Neural progenitor cell (in vitro differentiated cells): ENCODE data around the gene ZNF341. TPM values are rescaled to one million over a fixed set of nuclear protein-coding genes. Genes with fewer than 3 reads are reported as not detected.

Experiments
- DNase-seq: peaks from one replicate; pipeline ENCODE4 v3.0.0-alpha.2; 2016; ENCODE audit warnings: low spot score
- H2AFZ ChIP-seq: fragments of 200-600 bp; sonication (generic); replicated peaks from 2 replicates; pipeline ENCODE4 v1.6.1; 2016; ENCODE audit warnings: antibody characterized with exemption
- H3F3A ChIP-seq: fragments of 200-600 bp; sonication (generic); 2 replicates; pipeline ENCODE4 v1.6.1; 2016; ENCODE audit warnings: antibody characterized with exemption, low read depth
- H3K27ac ChIP-seq: fragments of 200-600 bp; sonication (generic); 2 replicates; pipeline ENCODE4 v1.5.1; 2016; ENCODE audit warnings: mild to moderate bottlenecking
- H3K27me3 ChIP-seq: fragments of 200-600 bp; sonication (generic); 2 replicates; pipeline ENCODE4 v1.6.1; 2016; ENCODE audit warnings: mild to moderate bottlenecking, moderate library complexity
- H3K36me3 ChIP-seq: fragments of 200-600 bp; sonication (generic); 2 replicates; pipeline ENCODE4 v1.5.1; 2016
- H3K4me1 ChIP-seq: fragments of 200-600 bp; sonication (generic); 2 replicates; pipeline ENCODE4 v1.6.1; 2016; ENCODE audit warnings: mixed run types
- H3K4me2 ChIP-seq: fragments of 200-600 bp; sonication (generic); 2 replicates; pipeline ENCODE4 v1.6.1; 2016
- H3K4me3 ChIP-seq: fragments of 200-600 bp; sonication (generic); 2 replicates; pipeline ENCODE4 v1.5.1; 2016
- H3K79me2 ChIP-seq: fragments of 200-600 bp; sonication (generic); 2 replicates; pipeline ENCODE4 v1.6.1; 2016; ENCODE audit warnings: low read depth
- H3K9ac ChIP-seq: fragments of 200-600 bp; sonication (generic); 2 replicates; pipeline ENCODE4 v1.6.1; 2016
- H3K9me3 ChIP-seq: fragments of 200-600 bp; sonication (generic); 2 replicates; pipeline ENCODE4 v1.5.1; 2016; ENCODE audit warnings: low read depth
- H4K20me1 ChIP-seq: fragments of 200-600 bp; sonication (generic); 2 replicates; pipeline ENCODE4 v1.6.1; 2016; ENCODE audit warnings: low read depth
- H3K27ac Mint-ChIP-seq: 3 replicates; pipeline ENCODE4 v1.8.0; 2021; ENCODE audit warnings: mixed read lengths
- H3K27me3 Mint-ChIP-seq: 2 replicates; pipeline ENCODE4 v1.8.0; 2022; ENCODE audit warnings: low read depth, mild to moderate bottlenecking, inconsistent platforms, moderate library complexity, mixed read lengths; ENCODE audit not compliant: insufficient read depth
- H3K36me3 Mint-ChIP-seq: 3 replicates; pipeline ENCODE4 v1.8.0; 2021; ENCODE audit warnings: mixed read lengths
- H3K4me1 Mint-ChIP-seq: 3 replicates; pipeline ENCODE4 v1.8.0; 2021; ENCODE audit warnings: mixed read lengths
- H3K4me3 Mint-ChIP-seq: 3 replicates; pipeline ENCODE4 v1.8.0; 2021; ENCODE audit warnings: mild to moderate bottlenecking, moderate library complexity, mixed read lengths
- H3K9me3 Mint-ChIP-seq: 3 replicates; pipeline ENCODE4 v1.8.0; 2020; ENCODE audit warnings: mixed read lengths
- CTCF ChIP-seq: fragments of 200-600 bp; sonication (generic); IDR thresholded peaks from 2 replicates; pipeline ENCODE4 v1.5.1; 2017; ENCODE audit warnings: antibody characterized with exemption, mild to moderate bottlenecking
- EZH2 ChIP-seq: fragments of 200-600 bp; sonication (generic); IDR thresholded peaks from 2 replicates; pipeline ENCODE4 v1.6.1; 2017; ENCODE audit warnings: antibody characterized with exemption, mild to moderate bottlenecking, moderate library complexity
- EZH2phosphoT487 ChIP-seq: fragments of 200-600 bp; sonication (generic); IDR thresholded peaks from 2 replicates; pipeline ENCODE4 v1.6.1; 2017; ENCODE audit warnings: antibody characterized with exemption
- total RNA-seq: library from RNA; depleted of rRNA; stranded (reverse); fragments of >200 nt; gene quantifications from 2 replicates; pipeline ENCODE4 v1.2.3, GENCODE V29; 2015; ENCODE audit warnings: low replicate concordance

Gene ZNF341
- total RNA-seq, 1 donor from 2014 or later, result 0.82 TPM

- no peak overlapping the region for H3K9ac ChIP-seq
- H3K79me2 ChIP-seq, result peaks cover 91% of the 10 kb centered on the region
- H3K27ac ChIP-seq, result no peak overlapping the region
- H3F3A ChIP-seq, result no peaks in the 10 kb centered on the region
- H3K4me2 ChIP-seq, result no peak overlapping the region
- no peak overlapping the region for H3K4me3 Mint-ChIP-seq
- peaks cover 8% of the 10 kb centered on the region for H3K36me3 Mint-ChIP-seq
- TF ChIP-seq EZH2, result no peak
- no peak for TF ChIP-seq EZH2phosphoT487
- TF ChIP-seq CTCF, result no peak
- no peaks in the 10 kb centered on the region for H3K27me3 ChIP-seq
- no peaks in the 10 kb centered on the region for H3K36me3 ChIP-seq
- peaks cover 48% of the 10 kb centered on the region for H4K20me1 ChIP-seq
- no peaks in the 10 kb centered on the region for H3K27me3 Mint-ChIP-seq
- peaks cover 3% of the 10 kb centered on the region for H3K9me3 ChIP-seq
- no peaks in the 10 kb centered on the region for H3K9me3 Mint-ChIP-seq
- peaks cover 32% of the 10 kb centered on the region for H3K4me1 Mint-ChIP-seq
- no peak for DNase-seq
- no peak overlapping the region for H3K27ac Mint-ChIP-seq
- no peak overlapping the region for H2AFZ ChIP-seq
- H3K4me3 ChIP-seq, result no peak overlapping the region
- peaks cover 7% of the 10 kb centered on the region for H3K4me1 ChIP-seq
These were observed 108.4 kb downstream of the ZNF341 start for GRCh38 chr20:33840160-33840559.

- no peak overlapping the region for H3K4me2 ChIP-seq
- H3F3A ChIP-seq, result no peaks in the 10 kb centered on the region
- peaks cover 7% of the 10 kb centered on the region for H3K4me1 ChIP-seq
- H4K20me1 ChIP-seq, result peaks cover 48% of the 10 kb centered on the region
- Mint-ChIP-seq H3K9me3 (no peaks in the 10 kb centered on the region), H3K27me3 (no peaks in the 10 kb centered on the region), H3K27ac (peak overlapping the region; percentile 36), H3K4me3 (no peak overlapping the region), H3K36me3 (peaks cover 3% of the 10 kb centered on the region), H3K4me1 (peaks cover 35% of the 10 kb centered on the region)
- DNase-seq, result no peak
- no peak overlapping the region for H3K9ac ChIP-seq
- peaks cover 88% of the 10 kb centered on the region for H3K79me2 ChIP-seq
- no peaks in the 10 kb centered on the region for H3K36me3 ChIP-seq
- H3K9me3 ChIP-seq, result no peaks in the 10 kb centered on the region
- TF ChIP-seq EZH2 (no peak), EZH2phosphoT487 (no peak), CTCF (no peak)
- no peaks in the 10 kb centered on the region for H3K27me3 ChIP-seq
- H3K4me3 ChIP-seq, result no peak overlapping the region
- H2AFZ ChIP-seq, result no peak overlapping the region
- H3K27ac ChIP-seq, result no peak overlapping the region
These were observed 109.1 kb downstream of the ZNF341 start for GRCh38 chr20:33840759-33841435.

GRCh38 chr20:33841436-33841799 is 109.6 kb downstream of the ZNF341 start:
- Mint-ChIP-seq H3K36me3 (peaks cover 2% of the 10 kb centered on the region), H3K4me1 (peaks cover 40% of the 10 kb centered on the region), H3K4me3 (no peak overlapping the region), H3K9me3 (no peaks in the 10 kb centered on the region), H3K27me3 (peaks cover 2% of the 10 kb centered on the region), H3K27ac (peak overlapping the region; percentile 31)
- Histone ChIP-seq H3K36me3 (no peaks in the 10 kb centered on the region), H3K4me3 (no peak overlapping the region), H3F3A (no peaks in the 10 kb centered on the region), H3K9ac (no peak overlapping the region), H3K27me3 (no peaks in the 10 kb centered on the region), H2AFZ (no peak overlapping the region), H4K20me1 (peaks cover 49% of the 10 kb centered on the region), H3K9me3 (no peaks in the 10 kb centered on the region), H3K4me2 (no peak overlapping the region), H3K4me1 (peaks cover 10% of the 10 kb centered on the region), H3K27ac (no peak overlapping the region), H3K79me2 (peaks cover 88% of the 10 kb centered on the region)
- no peak for TF ChIP-seq EZH2phosphoT487
- TF ChIP-seq CTCF, result no peak
- no peak for TF ChIP-seq EZH2
- no peak for DNase-seq

Other genes with a start within 250 kb of the ZNF341 start
- 11.9 and 26.4 TPM in 2 replicates for gene CBFA2T2, start 241.9 kb upstream of the ZNF341 start, total RNA-seq
- gene C20orf144, start 69.7 kb upstream of the ZNF341 start, total RNA-seq, result 0.53 TPM in 1 of 2 replicates, not detected in the other
- gene ACTL10, start 65.1 kb upstream of the ZNF341 start, total RNA-seq, result 0.19 TPM in 1 of 2 replicates, not detected in the other
- gene NECAB3, start 57.6 kb upstream of the ZNF341 start, total RNA-seq, result 19.2 and 40.2 TPM in 2 replicates
- gene E2F1, start 45.6 kb upstream of the ZNF341 start, total RNA-seq, result 9.7 and 29.7 TPM in 2 replicates
- 3.5 and 6.1 TPM in 2 replicates for gene PXMP4, start 11.7 kb upstream of the ZNF341 start, total RNA-seq
- 40.7 and 51.4 TPM in 2 replicates for gene CHMP4B, start 79.4 kb downstream of the ZNF341 start, total RNA-seq